ENCODE results near the gene ONECUT3. TPM values are rescaled to one million over a fixed set of nuclear protein-coding genes. Genes with fewer than 3 reads are reported as not detected.

ONECUT3 gene
- total RNA-seq, 1 experiment from 2014 or later, result 0.02 TPM

GRCh38 chr19:1725100-1726064 lies 27.9 kb upstream of the ONECUT3 start:
- peak; percentile 42 for DNase-seq (ENCODE audit: unreplicated experiment)
- H3K4me3 Mint-ChIP-seq (ENCODE audit: unreplicated experiment), result peak overlapping the region; percentile 55
- BruUV-seq (replicated peaks), result no TSS peak
- H3K36me3 Mint-ChIP-seq (ENCODE audit: insufficient read depth, unreplicated experiment), result no peaks in the 10 kb centered on the region
- no peaks in the 10 kb centered on the region for H3K4me1 Mint-ChIP-seq (ENCODE audit: insufficient read depth, unreplicated experiment)
- H3K27me3 Mint-ChIP-seq (ENCODE audit: insufficient read depth, unreplicated experiment), result no peaks in the 10 kb centered on the region
- intact Hi-C loops (cut with micrococcal nuclease), result no loop called here
- H3K27ac Mint-ChIP-seq (ENCODE audit: low read depth, unreplicated experiment), result no peak overlapping the region
- ChIA-PET POLR2A (interaction anchor here (0.6 to 1.2 kb wide), 2 partner anchors 22 to 48 kb away, joined by 3 read pairs; no protein-coding TSS in a partner anchor), CTCF (interaction anchor here (0.6 kb wide), 1 partner anchor 166 kb away, joined by 3 read pairs; no protein-coding TSS in a partner anchor)
- TF ChIP-seq CTCF (IDR thresholded peaks at IDR 0.05; ENCODE audit: unreplicated experiment), result no peak
- H3K9me3 Mint-ChIP-seq (ENCODE audit: unreplicated experiment), result no peaks in the 10 kb centered on the region

DNA sequence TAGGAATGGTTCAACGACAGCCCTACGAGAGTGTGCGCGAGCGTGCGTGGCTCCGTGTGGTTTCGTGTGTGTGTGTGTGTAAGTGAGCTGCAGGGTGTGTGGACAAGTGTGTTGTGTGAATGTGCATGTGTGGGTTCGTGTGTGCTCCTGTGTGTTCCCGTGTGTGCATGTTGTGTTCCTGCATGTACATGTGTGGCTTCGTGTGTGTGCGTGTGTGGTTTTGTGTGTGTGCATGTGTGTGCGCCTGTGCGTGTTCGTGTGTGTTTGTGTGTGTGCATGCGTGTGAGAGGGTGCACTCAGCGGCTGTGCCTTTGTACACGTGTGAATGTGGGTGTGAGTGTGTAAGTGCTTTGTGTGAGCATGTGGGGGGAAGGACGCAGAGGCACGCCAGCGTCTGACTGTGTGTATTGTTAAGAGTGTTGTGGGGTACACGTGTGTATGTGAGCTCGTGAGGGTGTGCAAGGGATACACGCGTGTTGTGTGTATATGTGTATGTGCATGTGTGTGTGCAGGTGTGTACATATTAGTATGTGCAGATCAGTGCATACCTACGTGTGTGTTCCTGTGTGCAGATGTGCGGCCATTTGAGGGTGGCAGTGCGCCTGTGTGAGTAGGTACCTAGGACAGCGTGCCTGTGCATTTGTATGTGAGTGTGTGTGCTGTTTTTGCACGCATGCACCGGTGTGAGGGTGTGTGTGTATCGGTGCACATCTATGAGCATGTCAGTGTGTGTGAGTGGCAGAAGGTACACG lies 24.3 kb upstream of the ONECUT3 start:
- ChIA-PET CTCF (interaction anchor here (1.1 to 1.3 kb wide), 2 partner anchors 57 to 65 kb away, joined by 3 read pairs; no protein-coding TSS in a partner anchor), POLR2A (interaction anchor here (1.0 kb wide), 1 partner anchor 20 kb away, joined by 3 read pairs; no protein-coding TSS in a partner anchor)
- Mint-ChIP-seq H3K27me3 (ENCODE audit: insufficient read depth, unreplicated experiment) (peaks cover 9% of the 10 kb centered on the region), H3K36me3 (ENCODE audit: insufficient read depth, unreplicated experiment) (no peaks in the 10 kb centered on the region), H3K4me3 (ENCODE audit: unreplicated experiment) (no peak overlapping the region), H3K9me3 (ENCODE audit: unreplicated experiment) (no peaks in the 10 kb centered on the region), H3K4me1 (ENCODE audit: insufficient read depth, unreplicated experiment) (no peaks in the 10 kb centered on the region), H3K27ac (ENCODE audit: low read depth, unreplicated experiment) (no peak overlapping the region)
- DNase-seq (ENCODE audit: unreplicated experiment), result no peak
- BruUV-seq (replicated peaks), result no TSS peak
- intact Hi-C loops (cut with micrococcal nuclease), result no loop called here
- no peak for TF ChIP-seq CTCF (IDR thresholded peaks at IDR 0.05; ENCODE audit: unreplicated experiment)

DNA sequence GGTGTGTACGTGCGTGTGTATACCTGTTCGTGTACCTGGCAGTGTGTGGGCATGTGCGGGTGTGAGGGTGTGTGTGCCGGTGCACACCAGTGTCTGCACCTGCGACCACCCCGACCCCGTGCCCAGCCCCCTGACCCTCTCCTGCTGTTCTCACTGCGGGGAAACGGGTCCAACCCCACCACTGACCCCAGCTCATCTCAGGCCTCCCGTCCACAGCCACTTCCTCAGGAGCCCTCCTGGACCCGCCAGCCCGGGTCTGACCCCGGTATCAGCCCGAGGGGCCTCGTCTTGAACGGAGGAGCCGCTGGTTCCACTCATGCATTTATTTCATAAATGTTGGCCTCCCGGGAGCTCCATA lies 23.8 kb upstream of the ONECUT3 start:
- H3K9me3 Mint-ChIP-seq (ENCODE audit: unreplicated experiment), result no peaks in the 10 kb centered on the region
- no peaks in the 10 kb centered on the region for H3K4me1 Mint-ChIP-seq (ENCODE audit: insufficient read depth, unreplicated experiment)
- ChIA-PET POLR2A (interaction anchor here (1.0 kb wide), 1 partner anchor 19 kb away, joined by 3 read pairs; no protein-coding TSS in a partner anchor), CTCF (interaction anchor here (1.1 kb wide), 1 partner anchor 64 kb away, joined by 3 read pairs; no protein-coding TSS in a partner anchor)
- DNase-seq (ENCODE audit: unreplicated experiment), result no peak
- no peaks in the 10 kb centered on the region for H3K36me3 Mint-ChIP-seq (ENCODE audit: insufficient read depth, unreplicated experiment)
- peaks cover 10% of the 10 kb centered on the region for H3K27me3 Mint-ChIP-seq (ENCODE audit: insufficient read depth, unreplicated experiment)
- intact Hi-C loops (cut with micrococcal nuclease), result no loop called here
- no TSS peak for BruUV-seq (replicated peaks)
- no peak overlapping the region for H3K4me3 Mint-ChIP-seq (ENCODE audit: unreplicated experiment)
- no peak for TF ChIP-seq CTCF (IDR thresholded peaks at IDR 0.05; ENCODE audit: unreplicated experiment)
- H3K27ac Mint-ChIP-seq (ENCODE audit: low read depth, unreplicated experiment), result no peak overlapping the region

DNA sequence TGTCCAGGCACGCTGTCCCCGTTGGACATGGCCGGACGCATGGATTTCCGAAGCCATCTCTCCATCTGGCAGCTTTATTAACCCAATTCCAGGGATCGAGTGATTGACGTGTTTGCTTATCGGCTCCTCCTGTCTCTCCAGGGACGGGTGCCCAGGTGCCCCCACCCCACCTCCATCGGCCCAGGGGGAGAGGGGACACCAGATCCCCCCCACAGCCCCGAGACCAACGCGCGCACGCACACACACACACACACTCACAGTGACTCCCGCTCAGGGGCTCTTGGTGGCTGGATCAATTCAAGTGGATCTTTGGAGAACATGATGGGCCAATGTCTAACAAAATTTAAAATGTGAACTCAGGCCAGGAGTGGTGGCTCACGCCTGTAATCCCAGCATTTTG lies 23.1 kb upstream of the ONECUT3 start:
- DNase-seq (ENCODE audit: unreplicated experiment), result no peak
- H3K9me3 Mint-ChIP-seq (ENCODE audit: unreplicated experiment), result no peaks in the 10 kb centered on the region
- no peak for TF ChIP-seq CTCF (IDR thresholded peaks at IDR 0.05; ENCODE audit: unreplicated experiment)
- H3K36me3 Mint-ChIP-seq (ENCODE audit: insufficient read depth, unreplicated experiment), result no peaks in the 10 kb centered on the region
- no peak overlapping the region for H3K27ac Mint-ChIP-seq (ENCODE audit: low read depth, unreplicated experiment)
- H3K4me3 Mint-ChIP-seq (ENCODE audit: unreplicated experiment), result no peak overlapping the region
- peaks cover 10% of the 10 kb centered on the region for H3K27me3 Mint-ChIP-seq (ENCODE audit: insufficient read depth, unreplicated experiment)
- intact Hi-C loops (cut with micrococcal nuclease), result no loop called here
- CTCF ChIA-PET, result interaction anchor here (0.6 kb wide), 1 partner anchor 65 kb away, joined by 3 read pairs; no protein-coding TSS in a partner anchor
- no TSS peak for BruUV-seq (replicated peaks)
- POLR2A ChIA-PET, result interaction anchor here (1.0 kb wide), 1 partner anchor 18 kb away, joined by 3 read pairs; no protein-coding TSS in a partner anchor
- no peaks in the 10 kb centered on the region for H3K4me1 Mint-ChIP-seq (ENCODE audit: insufficient read depth, unreplicated experiment)

Measured in MCF 10A (cell line).